GM21619 (cell line): ENCODE measurements around the gene PTPRD.

Source experiments
- ATAC-seq: cut with Tn5 transposase; IDR thresholded peaks from one replicate; pipeline ENCODE4 v1.9.1; 2021; ENCODE audit not compliant: unreplicated experiment

The PTPRD gene

DNA sequence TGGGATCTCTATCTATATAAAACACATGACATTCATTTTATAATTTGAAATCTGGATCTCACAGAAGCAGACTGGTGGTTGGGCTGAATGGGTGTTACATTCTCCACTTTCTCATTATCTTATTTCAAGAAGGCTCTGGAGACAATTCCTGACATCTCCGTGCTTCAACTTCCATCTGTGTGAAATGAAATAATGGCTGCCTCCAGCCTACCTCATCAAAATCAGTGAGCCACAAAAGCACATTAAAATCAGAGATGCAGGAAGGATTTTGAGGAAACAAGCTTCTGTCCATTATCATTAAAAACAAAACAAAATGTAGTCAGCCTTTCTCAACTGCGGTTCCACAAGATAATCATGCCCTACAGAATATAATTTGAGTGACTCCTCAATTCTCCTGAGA lies 1854.9 kb downstream of the PTPRD start:
- ATAC-seq: no peak

- ATAC-seq: no peak
Observed at GRCh38 chr9:8754751-8755150, 1858.1 kb downstream of the PTPRD start.

- ATAC-seq: no peak
Observed at GRCh38 chr9:8751406-8751930, 1861.3 kb downstream of the PTPRD start.

- ATAC-seq: no peak
Observed at GRCh38 chr9:8750639-8751051, 1862.2 kb downstream of the PTPRD start.

DNA sequence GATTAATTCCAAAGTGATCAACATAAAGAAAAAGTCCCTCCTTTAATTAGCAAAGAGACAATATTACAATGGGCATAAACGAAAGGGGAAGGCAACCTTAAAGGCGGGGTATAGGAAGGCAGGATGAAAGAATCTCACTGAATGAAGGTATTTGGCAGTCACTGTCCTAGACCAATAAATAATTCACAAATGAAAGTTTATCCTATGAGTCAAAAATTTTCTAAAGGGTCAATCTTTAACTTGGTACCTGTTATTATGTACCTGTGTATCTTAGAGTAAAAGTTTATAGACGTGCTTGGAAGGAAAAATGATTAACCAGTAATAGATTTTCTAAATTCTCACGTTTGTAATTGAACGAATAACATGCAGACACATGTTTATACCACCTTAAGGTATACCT lies 1867.5 kb downstream of the PTPRD start:
- no peak for ATAC-seq

DNA sequence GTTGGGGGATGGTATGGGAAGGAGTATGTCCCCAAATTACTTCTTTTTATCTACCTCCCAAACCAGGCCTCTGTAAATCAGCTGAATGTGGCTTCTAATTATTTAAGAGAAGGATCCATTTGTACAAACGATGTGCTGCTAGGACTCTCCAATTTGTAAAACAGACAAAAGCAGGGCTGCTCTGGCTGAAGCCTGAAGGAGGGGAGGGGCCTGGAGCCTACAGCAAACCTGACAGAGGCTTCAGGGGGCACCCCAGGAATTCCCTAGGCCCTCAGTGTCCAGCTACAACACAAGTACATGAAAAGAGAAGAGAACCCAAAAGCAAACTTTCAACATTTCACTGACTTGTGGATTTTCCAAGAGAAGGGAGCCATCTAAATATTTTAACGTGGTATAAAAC lies 1873.9 kb downstream of the PTPRD start:
- ATAC-seq: no peak

DNA sequence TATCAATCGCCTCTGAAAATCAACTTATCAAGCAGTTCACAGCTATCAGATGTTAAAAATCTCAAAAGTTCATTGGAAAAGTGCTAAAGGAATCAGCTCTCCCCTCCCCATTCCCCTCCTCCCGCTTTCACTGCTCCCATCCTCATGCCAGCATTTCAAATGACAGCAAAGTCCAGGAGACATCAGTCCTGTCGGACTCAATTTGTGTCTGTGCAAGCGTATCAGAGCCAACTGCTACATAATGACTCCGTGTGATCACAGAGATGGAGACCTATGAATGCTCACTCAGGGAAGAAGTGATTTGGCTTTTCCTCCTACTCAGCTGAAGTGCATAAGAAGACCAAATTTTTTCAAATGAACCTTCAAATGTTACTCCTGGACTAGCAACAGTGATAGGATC lies 1876.0 kb downstream of the PTPRD start:
- no peak for ATAC-seq

DNA sequence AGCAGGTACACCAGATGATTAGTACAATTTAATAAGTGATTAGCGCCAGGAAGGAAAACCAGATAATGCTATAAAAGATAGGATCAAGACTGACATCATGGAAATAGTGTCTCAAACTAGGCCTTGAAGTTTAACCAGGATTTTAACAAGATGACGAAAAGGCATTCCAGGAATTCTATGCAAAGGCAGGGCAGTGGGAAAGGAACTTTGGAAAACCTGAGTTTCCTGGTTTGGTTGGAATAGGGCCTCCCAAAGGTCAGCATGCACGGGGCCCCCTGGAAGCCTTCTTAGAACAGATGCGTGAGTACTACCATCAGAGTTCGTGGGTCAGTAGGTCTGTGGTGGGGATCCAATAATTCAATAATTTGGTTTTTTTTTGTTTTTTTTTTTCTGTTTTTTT lies 1878.0 kb downstream of the PTPRD start:
- ATAC-seq: no peak

DNA sequence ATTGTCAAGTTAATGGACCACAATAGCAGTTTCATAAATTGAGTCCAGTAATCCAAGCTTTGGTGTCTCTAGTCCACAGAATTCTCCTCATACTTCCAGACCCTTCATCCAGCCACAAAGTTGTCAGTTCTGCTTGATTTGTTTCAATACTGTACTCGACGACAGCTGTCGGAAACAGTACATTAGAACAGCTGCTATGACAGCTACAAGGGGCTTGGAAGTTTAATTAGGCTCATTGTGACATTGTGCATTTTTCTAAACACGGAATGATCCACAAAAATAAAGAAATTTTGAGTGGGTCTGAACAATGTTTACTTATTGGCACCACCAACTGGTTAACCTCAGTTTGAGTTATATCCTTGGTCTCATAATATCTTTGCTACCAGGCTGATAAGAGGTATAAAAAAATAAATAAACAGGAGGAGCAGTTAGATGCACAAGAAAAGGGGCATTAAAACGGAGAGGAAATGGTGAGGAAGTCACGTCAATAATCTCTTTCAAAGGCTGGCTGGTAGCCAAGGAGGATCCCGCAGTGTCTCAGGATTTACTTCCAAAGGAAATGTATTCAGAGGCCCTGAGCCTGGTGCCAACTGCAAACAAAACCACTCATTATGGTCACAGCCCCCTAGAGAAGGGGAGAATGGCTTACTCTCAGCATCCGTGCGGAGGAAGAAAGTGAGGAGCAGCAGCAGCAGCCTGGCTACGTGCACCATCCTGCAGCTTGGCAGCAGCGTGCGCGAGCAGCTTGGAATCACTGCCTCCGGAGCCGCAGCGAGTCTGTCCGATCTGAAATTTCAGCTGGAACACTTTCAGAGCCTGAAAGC lies 1879.5 kb downstream of the PTPRD start:
- no peak for ATAC-seq

- ATAC-seq: no peak
Observed at GRCh38 chr9:8732367-8733075, 1880.3 kb downstream of the PTPRD start.

GRCh38 chr9:8730618-8731017 lies 1882.2 kb downstream of the PTPRD start:
- ATAC-seq: no peak

DNA sequence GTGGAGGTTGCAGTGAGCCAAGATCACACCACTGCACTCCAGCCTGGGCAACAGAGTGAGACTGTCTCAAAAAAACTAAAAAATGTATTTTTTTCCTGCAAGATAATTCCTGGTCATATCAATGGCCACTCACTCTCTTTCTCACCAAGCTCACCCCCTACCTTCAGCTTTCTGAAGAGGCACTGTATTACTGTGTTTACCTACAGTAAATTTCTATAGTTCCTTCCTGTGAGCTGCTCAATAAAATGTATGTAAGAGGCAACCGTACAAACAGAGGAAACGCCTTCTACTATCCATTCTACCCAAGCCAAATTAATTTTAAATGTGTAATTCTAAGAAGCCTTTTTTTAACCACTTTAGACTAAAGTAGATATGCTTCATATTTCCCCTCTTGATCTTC lies 1883.9 kb downstream of the PTPRD start:
- ATAC-seq: no peak

- no peak for ATAC-seq
Observed at GRCh38 chr9:8727191-8727590, 1885.6 kb downstream of the PTPRD start.

DNA sequence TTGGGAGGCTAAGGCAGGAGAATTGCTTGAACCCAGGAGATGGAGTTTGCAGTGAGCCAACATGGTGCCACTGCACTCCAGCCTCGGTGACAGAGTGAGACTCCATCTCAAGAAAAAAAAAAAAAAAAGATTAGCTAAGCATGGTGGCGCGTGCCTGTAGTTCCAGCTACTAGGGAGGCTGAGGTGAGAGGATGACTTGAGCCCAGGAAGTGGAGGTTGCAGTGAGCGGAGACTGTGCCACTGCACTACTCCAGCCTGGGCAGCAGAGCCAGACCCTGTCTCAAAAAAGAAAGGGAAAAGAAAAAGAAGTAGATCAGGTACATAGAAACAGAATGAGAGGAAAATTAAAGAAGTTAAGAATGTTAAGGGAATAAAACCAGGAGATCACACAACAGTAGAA lies 1886.1 kb downstream of the PTPRD start:
- ATAC-seq: no peak

- ATAC-seq: no peak
Observed at GRCh38 chr9:8725635-8726034, 1887.2 kb downstream of the PTPRD start.

GRCh38 chr9:8724284-8725018 lies 1888.4 kb downstream of the PTPRD start:
- ATAC-seq: no peak

DNA sequence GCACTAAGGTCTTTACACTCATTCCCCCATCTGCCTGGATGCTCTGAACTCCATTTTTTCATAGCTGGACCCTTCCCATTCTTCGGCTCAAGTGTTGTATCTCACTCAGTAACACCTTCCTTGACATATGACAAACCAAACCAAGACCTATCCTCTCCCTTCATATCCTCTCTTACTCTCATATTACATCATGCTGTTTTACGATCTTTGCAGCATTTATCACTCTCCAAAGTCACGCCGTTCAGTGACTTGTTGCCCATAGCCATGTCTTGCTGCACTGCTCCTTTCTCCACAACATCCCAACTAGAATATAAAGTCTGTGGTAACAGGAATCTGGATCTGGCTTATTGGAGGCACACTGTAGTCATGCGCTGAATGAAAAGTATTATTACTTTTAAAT lies 1889.6 kb downstream of the PTPRD start:
- no peak for ATAC-seq

DNA sequence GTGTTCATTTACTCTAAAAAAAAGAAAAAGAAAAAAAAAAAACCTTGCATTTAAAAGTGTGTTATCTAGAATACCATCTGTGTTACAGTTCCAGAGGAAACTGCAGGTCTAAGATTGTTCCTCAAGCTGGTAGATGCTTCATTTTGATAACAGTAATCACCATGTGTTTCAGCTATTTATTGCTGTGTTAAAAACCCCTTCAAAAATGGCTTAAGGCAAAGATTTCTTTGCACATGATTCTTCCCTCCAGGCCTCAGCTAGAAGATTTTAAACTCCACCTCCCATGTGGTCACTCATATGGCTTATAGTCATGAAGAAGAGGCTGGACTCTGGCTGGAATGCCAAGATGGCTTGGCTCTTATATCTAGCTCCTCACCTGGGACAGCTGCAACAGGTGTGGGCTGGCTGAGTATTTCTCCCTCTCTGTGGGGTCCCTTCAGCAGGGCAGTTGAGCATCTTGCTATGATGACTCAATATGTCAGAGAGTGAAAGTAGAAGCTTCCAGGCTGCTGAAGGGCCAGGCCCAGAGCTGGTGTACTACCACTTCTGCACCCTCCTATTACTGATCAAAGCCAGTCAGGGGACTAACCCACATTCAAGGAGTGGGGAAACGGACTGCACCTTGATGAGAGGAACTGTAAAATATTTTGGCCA lies 1892.8 kb downstream of the PTPRD start:
- ATAC-seq: no peak

- no peak for ATAC-seq
Observed at GRCh38 chr9:8718121-8718725, 1894.6 kb downstream of the PTPRD start.

DNA sequence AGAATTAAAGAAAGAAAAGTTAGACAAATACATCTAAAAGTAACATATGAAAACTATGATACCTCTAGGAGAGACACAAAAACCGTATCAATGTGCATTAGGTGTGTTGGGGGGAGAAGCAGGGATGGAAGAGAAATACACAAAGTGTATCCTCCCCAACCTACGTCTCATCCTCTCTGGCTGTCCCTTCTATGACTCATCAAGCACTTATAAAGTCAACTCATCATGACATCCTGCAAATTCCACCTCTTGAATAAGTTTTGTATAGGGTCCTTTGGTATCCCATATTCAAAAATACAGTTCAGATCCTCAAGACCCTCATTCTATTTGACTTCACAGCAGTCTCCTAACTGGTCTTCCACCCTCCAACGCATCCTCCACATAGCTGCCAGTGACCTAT lies 1895.7 kb downstream of the PTPRD start:
- no peak for ATAC-seq

- no peak for ATAC-seq
Observed at GRCh38 chr9:8715788-8716187, 1897.0 kb downstream of the PTPRD start.
